CD14-positive monocyte (primary cell): ENCODE results near the gene SSNA1. TPM values are rescaled to one million over a fixed set of nuclear protein-coding genes. Genes with fewer than 3 reads are reported as not detected.
"Not testable (repeated sequence)": the region's sequence is repeated elsewhere in the genome, so short reads cannot be mapped to it uniquely, and the experiment has no call there.

Experiments used
- DNase-seq, 3 donors: peaks; one replicate each; pipeline ENCODE4 v3.0.0-alpha.2; 2011 to 2022
- H2AFZ ChIP-seq: 2 replicates; pipeline ENCODE4 v1.6.0; 2012; ENCODE audit warnings: mild to moderate bottlenecking, low read depth, low read length, inconsistent platforms; ENCODE audit not compliant: insufficient read depth, poor library complexity, severe bottlenecking
- H3K27ac ChIP-seq, 2 donors: 1 replicate in 1 of 2; 2 replicates in 1 of 2; pipeline ENCODE4 v1.5.1; 2012 to 2013; ENCODE audit warnings: low read length in 2 of 2, control low read depth in 1 of 2, inconsistent platforms in 1 of 2, low read depth in 1 of 2, mild to moderate bottlenecking in 1 of 2
- H3K27me3 ChIP-seq, 2 donors: one replicate each; pipeline versions ENCODE4 v1.6.0 to v1.6.1; 2011 to 2013; ENCODE audit warnings: low read length in 2 of 2; ENCODE audit not compliant: control insufficient read depth in 2 of 2, insufficient read depth in 2 of 2
- H3K36me3 ChIP-seq, 2 donors: replicated peaks in 1 of 2; 1 replicate in 1 of 2; 2 replicates in 1 of 2; pipeline versions ENCODE4 v1.5.1 to v1.6.1; 2012 to 2013; ENCODE audit warnings: low read length in 2 of 2, control low read depth in 1 of 2, inconsistent platforms in 1 of 2, mild to moderate bottlenecking in 1 of 2; ENCODE audit not compliant: insufficient read depth in 2 of 2, control insufficient read depth in 1 of 2
- H3K4me1 ChIP-seq, 2 donors: 1 replicate in 1 of 2; 2 replicates in 1 of 2; pipeline versions ENCODE4 v1.5.1 to v1.6.1; 2012 to 2013; ENCODE audit warnings: low read length in 2 of 2, control low read depth in 1 of 2, inconsistent platforms in 1 of 2, mild to moderate bottlenecking in 1 of 2, moderate library complexity in 1 of 2; ENCODE audit not compliant: insufficient read depth in 2 of 2, control insufficient read depth in 1 of 2
- H3K4me2 ChIP-seq: replicated peaks from 2 replicates; pipeline ENCODE3; 2012; ENCODE audit warnings: low read length, moderate library complexity, mild to moderate bottlenecking; ENCODE audit not compliant: poor library complexity, severe bottlenecking; ENCODE audit errors: extremely low read depth
- H3K4me3 ChIP-seq, 3 experiments: fragments of 200-600 bp in 1 of 3; sonication (generic) in 1 of 3; replicated peaks in 1 of 3; 1 replicate in 2 of 3; 2 replicates in 1 of 3; pipeline ENCODE4 v1.5.1; 2011 to 2013; ENCODE audit warnings: low read length in 3 of 3, mild to moderate bottlenecking in 3 of 3, control low read depth in 2 of 3, low read depth in 2 of 3, inconsistent platforms in 1 of 3, moderate library complexity in 1 of 3
- H3K79me2 ChIP-seq: 2 replicates; pipeline ENCODE4 v1.6.0; 2012; ENCODE audit warnings: mild to moderate bottlenecking, control low read depth, inconsistent platforms, low read length, moderate library complexity; ENCODE audit not compliant: insufficient read depth
- H3K9ac ChIP-seq: 2 replicates; pipeline ENCODE4 v1.6.0; 2017; ENCODE audit warnings: low read length, mild to moderate bottlenecking; ENCODE audit not compliant: insufficient read depth, poor library complexity, severe bottlenecking
- H3K9me3 ChIP-seq, 2 donors: replicated peaks in 1 of 2; 1 replicate in 1 of 2; 2 replicates in 1 of 2; pipeline versions ENCODE4 v1.5.1 to v1.6.1; 2012 to 2013; ENCODE audit warnings: low read length in 2 of 2, control low read depth in 1 of 2; ENCODE audit not compliant: control insufficient read depth in 1 of 2, insufficient read depth in 1 of 2
- H4K20me1 ChIP-seq: 2 replicates; pipeline ENCODE4 v1.6.0; 2012; ENCODE audit warnings: mild to moderate bottlenecking, low read length, control low read depth, moderate library complexity; ENCODE audit not compliant: insufficient read depth
- H3K27ac Mint-ChIP-seq, 7 donors: one replicate each; pipeline ENCODE4 v1.8.0; 2020; ENCODE audit warnings: mild to moderate bottlenecking in 7 of 7, mixed read lengths in 7 of 7, moderate library complexity in 6 of 7, inconsistent platforms in 2 of 7
- H3K27me3 Mint-ChIP-seq, 3 donors: one replicate each; pipeline ENCODE4 v1.8.0; 2021 to 2022; ENCODE audit warnings: low read depth in 3 of 3, mild to moderate bottlenecking in 3 of 3, mixed read lengths in 3 of 3, moderate library complexity in 3 of 3, inconsistent platforms in 1 of 3
- H3K36me3 Mint-ChIP-seq, 2 donors: one replicate each; pipeline ENCODE4 v1.8.0; 2020; ENCODE audit warnings: mixed read lengths in 2 of 2, inconsistent platforms in 1 of 2, mild to moderate bottlenecking in 1 of 2
- H3K4me1 Mint-ChIP-seq: one replicate; pipeline ENCODE4 v1.8.0; 2020; ENCODE audit warnings: mild to moderate bottlenecking, mixed read lengths
- H3K4me3 Mint-ChIP-seq, 2 donors: one replicate each; pipeline ENCODE4 v1.8.0; 2020; ENCODE audit warnings: mild to moderate bottlenecking in 2 of 2, mixed read lengths in 2 of 2, moderate library complexity in 1 of 2
- H3K9me3 Mint-ChIP-seq, 7 donors: one replicate each; pipeline ENCODE4 v1.8.0; 2020 to 2022; ENCODE audit warnings: mixed read lengths in 7 of 7, mild to moderate bottlenecking in 6 of 7, moderate library complexity in 6 of 7, inconsistent platforms in 2 of 7
- CTCF ChIP-seq: fragments of 200-600 bp; IDR thresholded peaks from one replicate; pipeline ENCODE4 v1.8.0; 2022; ENCODE audit warnings: antibody characterized with exemption, mild to moderate bottlenecking
- WGBS: methylation state at CpG from one replicate; pipeline ENCODE4 v1.1.5; 2013; ENCODE audit warnings: missing lambda C conversion rate; ENCODE audit not compliant: insufficient coverage; 5-methylcytosine and 5-hydroxymethylcytosine counted together
- intact Hi-C, 2 donors: fragments of 100-400 bp; cut with micrococcal nuclease; formaldehyde crosslinking; loops; one replicate each; pipeline versions ENCODE4 v1.15.0 to v1.15.1; 2023
- polyA plus RNA-seq, 3 donors: library from polyadenylated mRNA; depleted of rRNA in 1 of 3; unstranded in 2 of 3; stranded (reverse) in 1 of 3; fragments of 300-500 nt in 2 of 3; fragments of >200 nt in 1 of 3; fragmentation: Illumina TruSeq in 2 of 3; gene quantifications; 1 replicate in 2 of 3; 2 replicates in 1 of 3; pipeline ENCODE4 v1.2.3, GENCODE V29; 2012 to 2021

SSNA1 gene
- polyA plus RNA-seq, 3 donors = 87.0 to 118 (median 98.3) TPM

GRCh38 chr9:137236936-137237421 lies 48.5 kb downstream of the SSNA1 start:
- H3K27me3 ChIP-seq = no peaks in the 10 kb centered on the region
- no peak for DNase-seq
- H3K27ac ChIP-seq = no peak overlapping the region
- Mint-ChIP-seq H3K9me3 (peaks cover 0 to 3% (median 0%) of the 10 kb centered on the region in 7 donors), H3K4me1 (peaks cover 23% of the 10 kb centered on the region), H3K36me3 (no peaks in the 10 kb centered on the region), H3K27ac (peak overlapping the region in 1 of 7 donors; percentile 50), H3K27me3 (peaks cover 2 to 22% (median 8%) of the 10 kb centered on the region in 3 donors), H3K4me3 (no peak overlapping the region)
- peaks cover 23% of the 10 kb centered on the region for H3K79me2 ChIP-seq
- H3K4me3 ChIP-seq = no peak overlapping the region
- H3K9me3 ChIP-seq = no peaks in the 10 kb centered on the region
- H3K4me2 ChIP-seq = peak overlapping the region; percentile 51
- intact Hi-C loops = loop anchor here in 1 of 2 donors (5.0 kb wide), 2 partner anchors 50 to 115 kb away; partner anchors contain the start of genes ANAPC2 and SSNA1
- H3K4me1 ChIP-seq = peaks cover 34 to 41% of the 10 kb centered on the region in 2 donors
- H4K20me1 ChIP-seq = peaks cover 5% of the 10 kb centered on the region
- no peak overlapping the region for H3K9ac ChIP-seq
- 17% methylated on average over 9 of the region's 11 CpGs for WGBS
- peak overlapping the region; percentile 50 for H2AFZ ChIP-seq
- no peak for TF ChIP-seq CTCF
- peaks cover under 1% of the 10 kb centered on the region in 2 donors for H3K36me3 ChIP-seq

DNA sequence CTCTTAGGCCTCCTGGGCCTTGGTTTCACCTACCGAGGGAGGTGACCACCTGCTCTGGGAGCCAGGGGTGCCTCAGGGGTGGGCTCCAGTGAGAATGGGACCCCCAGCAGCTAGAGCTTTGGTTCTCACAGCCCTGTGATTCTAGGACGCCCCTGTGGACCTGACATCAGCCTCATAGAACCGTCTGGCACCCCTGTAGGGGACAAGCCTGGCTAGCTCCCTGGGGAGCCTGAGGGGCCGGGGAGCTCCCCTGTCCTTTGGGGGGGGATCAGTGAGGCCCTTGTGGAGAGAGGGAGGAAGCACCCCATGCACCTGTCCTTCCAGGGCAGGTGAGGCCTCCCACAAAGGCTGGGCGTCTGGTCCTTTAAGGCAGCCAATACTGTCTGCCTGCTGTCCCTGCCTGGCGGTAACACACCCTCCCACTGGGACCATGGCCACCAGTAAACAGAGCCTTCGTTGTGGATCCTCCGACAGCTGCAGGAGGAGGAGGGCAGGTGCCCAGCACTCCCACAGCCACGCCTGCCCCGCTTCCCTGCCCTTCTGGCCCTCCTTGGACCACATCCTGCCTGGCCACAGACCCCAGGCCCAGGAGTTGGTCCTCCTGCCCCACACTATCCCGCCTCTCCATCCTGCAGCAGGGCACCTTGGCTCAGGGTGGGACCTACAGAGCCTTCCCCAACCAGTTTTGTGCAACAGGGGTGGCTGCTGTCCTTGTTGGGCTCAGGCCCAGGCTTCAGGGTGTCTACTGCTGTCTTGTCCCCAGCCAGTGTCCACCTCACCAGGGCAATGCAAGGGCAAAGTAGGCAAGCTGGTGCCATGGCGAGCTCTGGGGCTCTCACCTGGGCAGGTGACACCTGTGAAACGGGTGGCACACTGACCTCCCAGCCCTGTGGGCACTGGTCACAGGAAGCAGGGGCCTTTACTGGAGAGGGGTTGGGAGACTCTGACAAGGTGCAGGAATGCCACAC lies 49.6 kb downstream of the SSNA1 start:
- Mint-ChIP-seq H3K27me3 (peaks cover 2 to 17% (median 8%) of the 10 kb centered on the region in 3 donors), H3K27ac (peak overlapping the region in 1 of 7 donors; percentile 33), H3K4me1 (peaks cover 33% of the 10 kb centered on the region), H3K9me3 (peaks cover 0 to 3% (median 0%) of the 10 kb centered on the region in 7 donors), H3K4me3 (no peak overlapping the region), H3K36me3 (peaks cover 10% of the 10 kb centered on the region in 2 donors)
- DNase-seq = no peak
- Histone ChIP-seq H3K79me2 (peaks cover 33% of the 10 kb centered on the region), H3K27me3 (no peaks in the 10 kb centered on the region), H3K4me2 (no peak overlapping the region), H2AFZ (no peak overlapping the region), H3K9me3 (no peaks in the 10 kb centered on the region), H3K36me3 (peaks cover 11% of the 10 kb centered on the region in 2 donors), H3K27ac (no peak overlapping the region), H4K20me1 (peaks cover 15% of the 10 kb centered on the region), H3K4me3 (no peak overlapping the region), H3K9ac (no peak overlapping the region), H3K4me1 (peaks cover 44 to 52% of the 10 kb centered on the region in 2 donors)
- WGBS = 87% methylated on average over 10 of the region's 13 CpGs
- TF ChIP-seq CTCF = no peak
- intact Hi-C loops = loop anchor here in 1 of 2 donors (5.0 kb wide), 2 partner anchors 51 to 116 kb away; partner anchors contain the start of genes ANAPC2 and SSNA1

- Histone ChIP-seq H3K36me3 (peaks cover 18 to 19% of the 10 kb centered on the region in 2 donors), H3K27ac (peak overlapping the region; percentile 38 to 82), H2AFZ (peak overlapping the region; percentile 88), H3K4me3 (peak overlapping the region; percentile 52 to 80 (median 59)), H3K4me1 (peaks cover 49 to 63% of the 10 kb centered on the region in 2 donors), H3K4me2 (peak overlapping the region; percentile 96), H3K79me2 (peaks cover 34% of the 10 kb centered on the region), H4K20me1 (peaks cover 32% of the 10 kb centered on the region), H3K9ac (peak overlapping the region; percentile 74)
- H3K9me3 ChIP-seq, H3K27me3 ChIP-seq, H3K27me3 Mint-ChIP-seq, DNase-seq, H3K9me3 Mint-ChIP-seq: not testable (repeated sequence)
- Mint-ChIP-seq H3K36me3 (peaks cover 15 to 18% of the 10 kb centered on the region in 2 donors), H3K4me3 (peak overlapping the region; percentile 67 to 76), H3K27ac (peak overlapping the region; percentile 6 to 84 (median 45)), H3K4me1 (peaks cover 47% of the 10 kb centered on the region)
- 76% methylated on average over 8 of the region's 27 CpGs for WGBS
- intact Hi-C loops = loop anchor here (2.0 to 5.0 kb wide), 4 partner anchors 15 to 117 kb away; partner anchors contain the start of genes ANAPC2 (in 1 of the 2), NELFB (in 1 of the 2), SSNA1 (in 1 of the 2) and TPRN (in 1 of the 2)
These were observed 51.2 kb downstream of the SSNA1 start for GRCh38 chr9:137239541-137240200.
